DOHH2 (cell line): ENCODE results near the gene SEM1.

Source experiments
- H3F3A ChIP-seq: fragments of 200-600 bp; sonication (generic), shearing (Covaris generic); 2 replicates; pipeline ENCODE4 v1.6.0; 2016; ENCODE audit warnings: antibody characterized with exemption, mild to moderate bottlenecking; ENCODE audit not compliant: control insufficient read depth, insufficient read depth
- H3K27ac ChIP-seq: fragments of 200-600 bp; sonication (generic); 2 replicates; pipeline ENCODE4 v1.5.1; 2014; ENCODE audit warnings: low read depth, mild to moderate bottlenecking, low read length, moderate library complexity
- H3K27me3 ChIP-seq: fragments of 200-600 bp; sonication (generic); 2 replicates; pipeline ENCODE4 v1.6.1; 2014; ENCODE audit warnings: mild to moderate bottlenecking, low read length, mixed read lengths; ENCODE audit not compliant: control insufficient read depth
- H3K36me3 ChIP-seq: fragments of 200-600 bp; sonication (generic); 2 replicates; pipeline ENCODE4 v1.6.1; 2014; ENCODE audit warnings: mild to moderate bottlenecking, low read length, moderate library complexity, mixed read lengths; ENCODE audit not compliant: control insufficient read depth
- H3K4me1 ChIP-seq: fragments of 200-600 bp; sonication (generic); 2 replicates; pipeline ENCODE4 v1.6.1; 2014; ENCODE audit warnings: mild to moderate bottlenecking, low read length, mixed read lengths; ENCODE audit not compliant: control insufficient read depth
- H3K4me2 ChIP-seq: fragments of 200-600 bp; sonication (generic); 2 replicates; pipeline ENCODE4 v1.6.0; 2014; ENCODE audit warnings: mild to moderate bottlenecking, low read length, moderate library complexity
- H3K4me3 ChIP-seq: fragments of 200-600 bp; sonication (generic); 2 replicates; pipeline ENCODE4 v1.5.1; 2014; ENCODE audit warnings: mild to moderate bottlenecking, low read length, mixed read lengths
- H3K79me2 ChIP-seq: fragments of 200-600 bp; sonication (generic); 2 replicates; pipeline ENCODE4 v1.6.1; 2014; ENCODE audit warnings: mild to moderate bottlenecking, low read length, mixed read lengths; ENCODE audit not compliant: control insufficient read depth
- H3K9me2 ChIP-seq: fragments of 200-600 bp; sonication (generic); replicated peaks from 2 replicates; pipeline ENCODE4 v1.6.1; 2014; ENCODE audit warnings: mild to moderate bottlenecking, low read length, mixed read lengths; ENCODE audit not compliant: control insufficient read depth
- H3K9me3 ChIP-seq: fragments of 200-600 bp; sonication (generic); 2 replicates; pipeline ENCODE4 v1.6.1; 2014; ENCODE audit warnings: antibody characterized with exemption, low read length, mixed read lengths; ENCODE audit not compliant: control insufficient read depth, insufficient read depth
- H4K20me1 ChIP-seq: fragments of 200-600 bp; sonication (generic); 2 replicates; pipeline ENCODE4 v1.6.0; 2014; ENCODE audit warnings: low read depth, mild to moderate bottlenecking, antibody characterized with exemption, low read length, moderate library complexity; ENCODE audit not compliant: control insufficient read depth, insufficient read depth
- CTCF ChIP-seq: fragments of 200-600 bp; sonication (generic); IDR thresholded peaks from one replicate; pipeline ENCODE4 v1.5.1; 2014; ENCODE audit warnings: antibody characterized with exemption, mild to moderate bottlenecking, low read depth, low read length; ENCODE audit not compliant: poor library complexity, severe bottlenecking
- EZH2phosphoT487 ChIP-seq: fragments of 200-600 bp; sonication (generic); IDR thresholded peaks from 2 replicates; pipeline ENCODE4 v1.6.1; 2017; ENCODE audit warnings: borderline replicate concordance, mild to moderate bottlenecking, antibody characterized with exemption, low read length, moderate library complexity, mixed read lengths

Gene SEM1

GRCh38 chr7:96671854-96672253 is 37.8 kb downstream of the SEM1 start:
- Histone ChIP-seq H3K36me3 (peaks cover 5% of the 10 kb centered on the region; the same call in 1 of the 2 replicates), H3K4me3 (no peak overlapping the region), H4K20me1 (no peaks in the 10 kb centered on the region), H3K9me3 (no peaks in the 10 kb centered on the region), H3K27me3 (no peaks in the 10 kb centered on the region), H3K27ac (no peak overlapping the region), H3K4me1 (no peaks in the 10 kb centered on the region), H3F3A (no peaks in the 10 kb centered on the region), H3K9me2 (no peaks in the 10 kb centered on the region), H3K79me2 (no peaks in the 10 kb centered on the region), H3K4me2 (no peak overlapping the region)
- no peak for TF ChIP-seq EZH2phosphoT487
- TF ChIP-seq CTCF: no peak

DNA sequence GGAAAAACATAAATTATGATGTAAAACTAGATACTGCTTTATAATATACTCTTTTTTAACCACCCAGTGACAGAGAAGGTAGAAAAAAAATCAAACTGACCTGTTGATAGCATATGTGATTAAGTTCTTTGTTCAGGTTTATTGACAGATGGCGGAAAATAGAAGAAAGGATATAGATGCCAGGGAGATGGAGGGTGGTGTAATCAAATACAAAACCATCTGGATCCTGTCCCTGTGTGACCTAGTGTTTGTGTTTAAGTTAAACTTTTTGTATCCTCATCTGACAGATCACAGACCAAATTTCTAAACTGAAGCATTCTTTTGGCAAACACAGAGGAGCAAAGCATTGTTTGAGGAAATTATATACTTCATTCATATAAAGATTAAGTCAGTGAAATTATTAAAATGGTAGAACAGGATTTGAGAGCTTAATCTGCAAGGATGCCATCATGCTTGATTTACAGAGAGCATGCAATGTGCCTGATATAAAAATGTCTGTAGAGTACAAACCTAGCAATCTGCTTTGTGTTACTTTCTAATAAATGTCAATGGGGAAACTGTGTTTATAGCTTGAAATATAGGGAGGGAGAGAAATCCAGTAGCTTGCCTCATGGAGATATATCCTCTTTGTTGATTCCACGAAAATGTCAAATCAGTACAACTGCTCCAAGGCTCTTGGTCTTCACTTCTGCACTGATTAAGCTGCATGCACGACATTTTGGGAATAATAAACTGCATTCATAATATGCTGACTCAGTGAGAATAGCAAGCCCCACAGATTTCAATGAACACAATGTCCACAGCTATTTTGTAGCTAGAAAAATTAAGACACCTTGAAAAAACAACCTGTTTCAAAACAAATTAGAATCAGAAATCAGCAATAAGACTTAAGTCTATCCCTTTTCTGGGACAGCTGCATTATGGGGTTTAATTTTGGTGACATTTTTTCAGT is 39.0 kb downstream of the SEM1 start:
- H3K4me3 ChIP-seq: no peak overlapping the region
- H3K79me2 ChIP-seq: no peaks in the 10 kb centered on the region
- no peaks in the 10 kb centered on the region for H3K4me1 ChIP-seq
- peaks cover 5% of the 10 kb centered on the region; the same call in 1 of the 2 replicates for H3K36me3 ChIP-seq
- no peak overlapping the region for H3K27ac ChIP-seq
- no peaks in the 10 kb centered on the region for H3K9me3 ChIP-seq
- no peaks in the 10 kb centered on the region for H4K20me1 ChIP-seq
- H3K27me3 ChIP-seq: no peaks in the 10 kb centered on the region
- H3K4me2 ChIP-seq: no peak overlapping the region
- no peaks in the 10 kb centered on the region for H3F3A ChIP-seq
- no peak for TF ChIP-seq CTCF
- no peaks in the 10 kb centered on the region for H3K9me2 ChIP-seq

DNA sequence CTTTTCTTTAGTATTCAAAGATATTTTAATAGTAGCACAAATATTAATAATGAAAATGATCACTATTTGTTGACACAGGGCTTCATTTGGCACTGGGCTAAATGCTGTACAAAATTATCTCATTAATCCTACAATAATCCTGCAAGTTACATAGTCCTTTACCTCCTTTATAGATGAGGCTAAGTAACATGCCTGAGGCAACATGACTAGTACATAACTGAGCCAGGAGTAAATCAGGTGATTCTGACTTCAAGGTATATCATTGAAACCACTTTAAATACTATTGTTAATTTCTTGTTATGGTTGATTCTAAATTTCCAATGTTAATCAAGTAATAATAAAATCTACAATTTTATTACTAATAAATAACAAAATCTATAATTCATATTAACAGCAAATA is 39.8 kb downstream of the SEM1 start:
- TF ChIP-seq EZH2phosphoT487: no peak

DNA sequence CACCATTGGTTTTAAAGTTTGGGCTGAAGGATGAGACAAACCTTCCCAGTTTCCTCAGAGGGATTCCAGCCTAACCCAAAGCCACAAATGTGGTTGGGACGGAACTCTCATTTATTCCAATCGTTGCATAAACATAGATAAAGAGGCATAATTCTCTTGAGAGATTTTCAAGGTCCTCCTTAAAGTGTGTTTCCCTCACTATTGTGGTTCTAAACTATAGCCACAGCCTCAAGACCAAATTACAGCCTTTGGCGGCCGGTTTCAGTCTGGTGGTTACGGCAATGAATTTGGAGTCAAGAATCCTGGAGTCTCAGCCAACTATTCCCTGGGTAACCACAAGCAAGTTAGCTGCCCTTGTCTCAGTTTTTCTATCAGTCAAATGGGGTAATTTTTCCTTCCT is 42.6 kb downstream of the SEM1 start:
- Histone ChIP-seq H3K4me1 (no peaks in the 10 kb centered on the region), H3K4me2 (no peak overlapping the region), H4K20me1 (no peaks in the 10 kb centered on the region), H3K9me2 (no peaks in the 10 kb centered on the region), H3K79me2 (no peaks in the 10 kb centered on the region), H3K9me3 (no peaks in the 10 kb centered on the region), H3F3A (no peaks in the 10 kb centered on the region), H3K36me3 (peaks cover 5% of the 10 kb centered on the region; the same call in 1 of the 2 replicates), H3K4me3 (no peak overlapping the region), H3K27ac (no peak overlapping the region), H3K27me3 (no peaks in the 10 kb centered on the region)
- no peak for TF ChIP-seq CTCF
- no peak for TF ChIP-seq EZH2phosphoT487

More for the DNA sequence above, 39.8 kb downstream of the SEM1 start:
- no peaks in the 10 kb centered on the region for H3K4me1 ChIP-seq
- H3K79me2 ChIP-seq: no peaks in the 10 kb centered on the region
- H3K4me2 ChIP-seq: no peak overlapping the region
- H3K4me3 ChIP-seq: no peak overlapping the region
- no peaks in the 10 kb centered on the region for H3K27me3 ChIP-seq
- H3F3A ChIP-seq: no peaks in the 10 kb centered on the region
- no peaks in the 10 kb centered on the region for H3K9me2 ChIP-seq
- no peaks in the 10 kb centered on the region for H4K20me1 ChIP-seq
- H3K36me3 ChIP-seq: peaks cover 5% of the 10 kb centered on the region; the same call in 1 of the 2 replicates
- H3K9me3 ChIP-seq: no peaks in the 10 kb centered on the region
- no peak overlapping the region for H3K27ac ChIP-seq
